Heart left ventricle (tissue), 13 donors: ENCODE measurements around the gene KRTAP4-11.

Experiments used
- POLR2A ChIP-seq, 2 donors: fragments of 450-650 bp; IDR thresholded peaks; one replicate each; pipeline ENCODE4 v1.6.1; 2017; ENCODE audit warnings: antibody characterized with exemption in 2 of 2, mild to moderate bottlenecking in 2 of 2, moderate library complexity in 2 of 2
- TF ChIP-seq, protein P1 (sequence below), 12 donors: fragments of 200-600 bp; sonication (generic) in 4 of 12; IDR thresholded peaks; one replicate each; pipeline versions ENCODE4 v1.5.0 to v1.8.0; 2018 to 2022; ENCODE audit warnings: antibody characterized with exemption in 12 of 12, mild to moderate bottlenecking in 5 of 12
- donor health status: ischemic (EF 13 %, LVEDD 7.1; RV severe dilation, severe dysfunction).
- donor health status: DM: no; HTN: yes; CAD: no.
- donor health status: DM: no; HTN: no; CAD: no.
- donor health status: ischemic (EF 25% LVEDD 6.9; RV normal size, moderate dysfunction).
- donor health status: ischemic (EF 25% LVEDD 5.7; RV mildly dilated, moderate dysfunction).
- donor health status: ischemic (EF 35%, LVEDD 5.7; RV mildly dilated, moderate dysfunction).
- donor health status: nonischemic (EF 11% LVEDD 7.7; RV severe dilation, severe dysfunction).
- donor health status: DM: yes; HTN: yes; CAD: no.
- donor health status: PGD.
- donor health status: ischemic (EF 29% LVEDD 5.4; RV normal size, mild dysfunction).
- donor health status: nonischemic (EF 23%, LVEDD 6.1; RV moderate dilation, normal function).

GRCh38 chr17:41116297-41116696 lies 1.9 kb downstream of the KRTAP4-11 start:
- TF ChIP-seq, protein P1, sequence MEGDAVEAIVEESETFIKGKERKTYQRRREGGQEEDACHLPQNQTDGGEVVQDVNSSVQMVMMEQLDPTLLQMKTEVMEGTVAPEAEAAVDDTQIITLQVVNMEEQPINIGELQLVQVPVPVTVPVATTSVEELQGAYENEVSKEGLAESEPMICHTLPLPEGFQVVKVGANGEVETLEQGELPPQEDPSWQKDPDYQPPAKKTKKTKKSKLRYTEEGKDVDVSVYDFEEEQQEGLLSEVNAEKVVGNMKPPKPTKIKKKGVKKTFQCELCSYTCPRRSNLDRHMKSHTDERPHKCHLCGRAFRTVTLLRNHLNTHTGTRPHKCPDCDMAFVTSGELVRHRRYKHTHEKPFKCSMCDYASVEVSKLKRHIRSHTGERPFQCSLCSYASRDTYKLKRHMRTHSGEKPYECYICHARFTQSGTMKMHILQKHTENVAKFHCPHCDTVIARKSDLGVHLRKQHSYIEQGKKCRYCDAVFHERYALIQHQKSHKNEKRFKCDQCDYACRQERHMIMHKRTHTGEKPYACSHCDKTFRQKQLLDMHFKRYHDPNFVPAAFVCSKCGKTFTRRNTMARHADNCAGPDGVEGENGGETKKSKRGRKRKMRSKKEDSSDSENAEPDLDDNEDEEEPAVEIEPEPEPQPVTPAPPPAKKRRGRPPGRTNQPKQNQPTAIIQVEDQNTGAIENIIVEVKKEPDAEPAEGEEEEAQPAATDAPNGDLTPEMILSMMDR (IDR thresholded peaks at IDR 0.05) = no peak
- TF ChIP-seq POLR2A (IDR thresholded peaks at IDR 0.05) = no peak
